ENCODE data around the gene SUPV3L1.

GRCh38 chr10:69186524-69186923, 6.5 kb downstream of the SUPV3L1 start:
- no peak for TF ChIP-seq CTCF (conservative IDR thresholded peaks at IDR 0.05; ENCODE audit: low read length)
- no peak for TF ChIP-seq EZH2phosphoT487 (IDR thresholded peaks at IDR 0.05; ENCODE audit: borderline replicate concordance, low read depth, low read length)

Measured in OCI-LY7 (cell line).